H1 (cell line): ENCODE data around the gene RIN2. TPM values are rescaled to one million over a fixed set of nuclear protein-coding genes. Genes with fewer than 3 reads are reported as not detected.

Experiments
- CTCF ChIA-PET: fragments of 300-600 bp; sonication (Branson Sonifier 250); formaldehyde crosslinking; loops from one replicate; lab custom pipeline; 2021; ENCODE audit not compliant: partially characterized antibody; lab: Charles Lee
- POLR2A ChIA-PET: fragments of 300-600 bp; sonication (Branson Sonifier 250); formaldehyde crosslinking; loops from one replicate; lab custom pipeline; 2021; ENCODE audit warnings: inconsistent platforms; ENCODE audit not compliant: partially characterized antibody; lab: Charles Lee
- DNase-seq, 2 experiments: peaks; one replicate each; pipeline versions ENCODE4 v3.0.0 to v3.0.0-alpha.2; 2010 to 2022; ENCODE audit warnings: low spot score in 2 of 2, low read depth in 1 of 2, mixed read lengths in 1 of 2
- FAIRE-seq: peaks from 2 replicates; lab custom pipeline; 2011; peaks lifted over from hg19 to GRCh38; lab: Jason Lieb, UNC
- H2AFZ ChIP-seq: 2 replicates; pipeline ENCODE4 v1.8.1; 2012; ENCODE audit warnings: low read length, inconsistent platforms
- H2AK5ac ChIP-seq: 2 replicates; pipeline ENCODE4 v1.6.1; 2013; ENCODE audit warnings: low read depth, low read length
- H2BK120ac ChIP-seq: replicated peaks from 2 replicates; pipeline ENCODE3; 2013; ENCODE audit warnings: low read depth, low read length, inconsistent platforms
- H2BK12ac ChIP-seq: 2 replicates; pipeline ENCODE4 v1.6.1; 2013; ENCODE audit warnings: low read depth, low read length
- H2BK15ac ChIP-seq: 2 replicates; pipeline ENCODE4 v1.6.1; 2013; ENCODE audit warnings: low read length
- H2BK20ac ChIP-seq: 2 replicates; pipeline ENCODE4 v1.6.1; 2013; ENCODE audit warnings: low read length
- H2BK5ac ChIP-seq: 2 replicates; pipeline ENCODE4 v1.6.1; 2013; ENCODE audit warnings: low read depth, low read length
- H3K14ac ChIP-seq: 2 replicates; pipeline ENCODE4 v1.6.1; 2013; ENCODE audit warnings: inconsistent platforms; ENCODE audit not compliant: insufficient read length
- H3K18ac ChIP-seq: 2 replicates; pipeline ENCODE4 v1.6.1; 2013; ENCODE audit warnings: low read length; ENCODE audit errors: extremely low read depth
- H3K23ac ChIP-seq: 2 replicates; pipeline ENCODE4 v1.6.1; 2013; ENCODE audit warnings: inconsistent platforms; ENCODE audit not compliant: insufficient read length
- H3K23me2 ChIP-seq: 2 replicates; pipeline ENCODE4 v1.6.1; 2013; ENCODE audit warnings: low read depth, low read length
- H3K27ac ChIP-seq: 2 replicates; pipeline ENCODE4 v1.6.1; 2011; ENCODE audit warnings: low read depth, low read length, inconsistent platforms
- H3K27me3 ChIP-seq, 4 experiments: replicated peaks in 1 of 4; 1 replicate in 1 of 4; 2 replicates in 3 of 4; pipeline versions ENCODE4 v1.6.1 to v1.8.1; 2011 to 2013; ENCODE audit warnings: low read length in 3 of 4, mild to moderate bottlenecking in 3 of 4, inconsistent platforms in 2 of 4, mixed read lengths in 2 of 4, moderate library complexity in 1 of 4; ENCODE audit not compliant: control insufficient read depth in 3 of 4, insufficient read depth in 3 of 4; ENCODE audit errors: extremely low read depth in 1 of 4
- H3K36me3 ChIP-seq, 4 experiments: 2 replicates each; pipeline versions ENCODE4 v1.6.1 to v1.8.1; 2011 to 2013; ENCODE audit warnings: mild to moderate bottlenecking in 4 of 4, low read length in 3 of 4, moderate library complexity in 2 of 4, control low read depth in 1 of 4, inconsistent platforms in 1 of 4; ENCODE audit not compliant: insufficient read depth in 4 of 4, control insufficient read depth in 2 of 4
- H3K4ac ChIP-seq: replicated peaks from 2 replicates; pipeline ENCODE3; 2013; ENCODE audit warnings: low read length, low read depth, mixed read lengths, inconsistent platforms; ENCODE audit not compliant: insufficient read length
- H3K4me1 ChIP-seq, 4 experiments: replicated peaks in 1 of 4; 1 replicate in 1 of 4; 2 replicates in 3 of 4; pipeline versions ENCODE4 v1.6.1 to v1.8.1; 2011 to 2013; ENCODE audit warnings: low read length in 3 of 4, inconsistent platforms in 2 of 4, mixed read lengths in 1 of 4; ENCODE audit not compliant: insufficient read depth in 4 of 4, control insufficient read depth in 3 of 4
- H3K4me2 ChIP-seq, 2 experiments: 2 replicates each; pipeline versions ENCODE4 v1.6.1 to v1.8.1; 2011 to 2013; ENCODE audit warnings: low read depth in 2 of 2, low read length in 2 of 2, control low read depth in 1 of 2, inconsistent platforms in 1 of 2, mild to moderate bottlenecking in 1 of 2; ENCODE audit not compliant: insufficient read depth in 1 of 2
- H3K4me3 ChIP-seq, 4 experiments: fragments of 200-600, 300-600 bp in 1 of 4; sonication (generic), shearing (Covaris generic), sonication (Bioruptor Twin) in 1 of 4; 2 replicates each; pipeline versions ENCODE4 v1.5.1 to v1.8.1; 2011 to 2016; ENCODE audit warnings: low read length in 4 of 4, low read depth in 3 of 4, control low read depth in 2 of 4, inconsistent platforms in 2 of 4, mild to moderate bottlenecking in 2 of 4, mixed read lengths in 1 of 4, moderate library complexity in 1 of 4; ENCODE audit not compliant: insufficient read depth in 2 of 4; ENCODE audit errors: extremely low read depth in 1 of 4
- H3K56ac ChIP-seq: replicated peaks from 2 replicates; pipeline ENCODE3; 2013; ENCODE audit warnings: low read depth, mild to moderate bottlenecking, mixed read lengths, low read length, inconsistent platforms; ENCODE audit not compliant: insufficient read length
- H3K79me1 ChIP-seq: 2 replicates; pipeline ENCODE4 v1.6.1; 2013; ENCODE audit warnings: low read depth, low read length, control low read depth
- H3K79me2 ChIP-seq, 2 experiments: 2 replicates each; pipeline versions ENCODE4 v1.6.1 to v1.8.1; 2012 to 2013; ENCODE audit warnings: low read length in 2 of 2, mild to moderate bottlenecking in 2 of 2, inconsistent platforms in 1 of 2; ENCODE audit not compliant: insufficient read depth in 2 of 2, control insufficient read depth in 1 of 2
- H3K9ac ChIP-seq, 4 experiments: replicated peaks in 1 of 4; 1 replicate in 1 of 4; 2 replicates in 3 of 4; pipeline versions ENCODE4 v1.6.1 to v1.8.1; 2011 to 2013; ENCODE audit warnings: low read depth in 3 of 4, low read length in 3 of 4, control low read depth in 2 of 4, mild to moderate bottlenecking in 2 of 4, moderate library complexity in 2 of 4, inconsistent platforms in 1 of 4; ENCODE audit errors: extremely low read depth in 1 of 4
- H3K9me3 ChIP-seq, 2 experiments: 2 replicates each; pipeline versions ENCODE4 v1.6.1 to v1.8.1; 2012 to 2013; ENCODE audit warnings: mild to moderate bottlenecking in 2 of 2, moderate library complexity in 2 of 2, control low read depth in 1 of 2, inconsistent platforms in 1 of 2, low read depth in 1 of 2, low read length in 1 of 2, mixed read lengths in 1 of 2; ENCODE audit not compliant: insufficient read depth in 2 of 2
- H4K20me1 ChIP-seq, 2 experiments: replicated peaks in 1 of 2; 2 replicates each; pipeline versions ENCODE3 to v1.8.1; 2011 to 2013; ENCODE audit warnings: inconsistent platforms in 2 of 2, low read length in 2 of 2, mild to moderate bottlenecking in 1 of 2; ENCODE audit not compliant: insufficient read depth in 2 of 2, control insufficient read depth in 1 of 2
- H4K5ac ChIP-seq: 2 replicates; pipeline ENCODE4 v1.6.1; 2013; ENCODE audit warnings: low read length, low read depth, mixed read lengths, inconsistent platforms; ENCODE audit not compliant: insufficient read length
- H4K8ac ChIP-seq: 2 replicates; pipeline ENCODE4 v1.8.0; 2013; ENCODE audit warnings: mild to moderate bottlenecking, moderate library complexity, low read length, inconsistent platforms; ENCODE audit not compliant: insufficient read depth; ENCODE audit errors: extremely low read depth
- H4K91ac ChIP-seq: replicated peaks from 2 replicates; pipeline ENCODE3; 2013; ENCODE audit warnings: low read length, mixed read lengths, inconsistent platforms; ENCODE audit not compliant: insufficient read length
- KDM4A ChIP-seq: IDR thresholded peaks from one replicate; pipeline ENCODE4 v1.7.1; 2012; ENCODE audit warnings: low read depth, mild to moderate bottlenecking, moderate library complexity, low read length, inconsistent platforms; ENCODE audit not compliant: severe bottlenecking
- NRF1 ChIP-seq: IDR thresholded peaks from 2 replicates; pipeline ENCODE4 v1.6.1; 2011; ENCODE audit warnings: mild to moderate bottlenecking, low read depth, low read length, improper control_type of control experiment
- RAD21 ChIP-seq, 2 experiments: IDR thresholded peaks in 1 of 2; conservative IDR thresholded peaks in 1 of 2; 2 replicates each; pipeline ENCODE4 v1.6.1; 2011; ENCODE audit warnings: low read depth in 2 of 2, low read length in 2 of 2, improper control_type of control experiment in 1 of 2, inconsistent platforms in 1 of 2, mild to moderate bottlenecking in 1 of 2, moderate library complexity in 1 of 2
- RBBP5 ChIP-seq: IDR thresholded peaks from 2 replicates; pipeline ENCODE4 v1.7.1; 2012; ENCODE audit warnings: low read depth, mild to moderate bottlenecking, inconsistent platforms, low read length, moderate library complexity, borderline replicate concordance
- TEAD4 ChIP-seq: IDR thresholded peaks from 2 replicates; pipeline ENCODE4 v1.6.1; 2012; ENCODE audit warnings: low read depth, low read length, inconsistent platforms, mixed read lengths
- WGBS, 2 experiments: shearing (Covaris generic) in 1 of 2; methylation state at CpG; one replicate each; pipeline versions ENCODE4 v1.1.6 to v1.1.7; 2013 to 2015; ENCODE audit warnings: low lambda C conversion rate in 2 of 2, mixed read lengths in 2 of 2, inconsistent platforms in 1 of 2, low coverage in 1 of 2, missing lambda C conversion rate in 1 of 2; ENCODE audit not compliant: insufficient replicate concordance in 2 of 2, insufficient coverage in 1 of 2, insufficient read length in 1 of 2; ENCODE audit errors: extremely low coverage in 1 of 2, missing lambda C conversion rate in 1 of 2; 5-methylcytosine and 5-hydroxymethylcytosine counted together
- polyA plus RNA-seq, 7 experiments: library from polyadenylated mRNA; depleted of rRNA in 3 of 7; stranded (reverse) in 5 of 7; unstranded in 2 of 7; fragments of >200 nt in 5 of 7; fragments of 200-250 nt in 2 of 7; gene quantifications; 1 replicate in 5 of 7; 2 replicates in 1 of 7; 4 replicates in 1 of 7; pipeline versions ENCODE4 v1.2.1 to v1.2.3, GENCODE V29; 2011 to 2013; ENCODE audit warnings: missing spikeins in 2 of 7, mixed read lengths in 2 of 7
- total RNA-seq: library from RNA; stranded (reverse); fragmentation: NEBNext Ultra II Directional; extraction: Animal tissue kit (Norgen Biotek cat#: 25700); gene quantifications from 2 replicates; pipeline ENCODE4 v1.2.1, GENCODE V29; 2021
- TF ChIP-seq, protein P1 (sequence below), 3 experiments: IDR thresholded peaks; 1 replicate in 2 of 3; 2 replicates in 1 of 3; pipeline versions ENCODE4 v1.5.1 to v1.6.1; 2011; ENCODE audit warnings: low read length in 3 of 3, mild to moderate bottlenecking in 3 of 3, inconsistent platforms in 2 of 3, low read depth in 1 of 3, moderate library complexity in 1 of 3; ENCODE audit not compliant: insufficient read depth in 1 of 3; ENCODE audit errors: control extremely low read depth in 1 of 3

The RIN2 gene
- total and polyA plus RNA-seq, 2 of the 8 experiments (the other 6 are each of a cell fraction or from before 2014, with no cell fraction given) = 0.20 to 1.3 TPM

DNA sequence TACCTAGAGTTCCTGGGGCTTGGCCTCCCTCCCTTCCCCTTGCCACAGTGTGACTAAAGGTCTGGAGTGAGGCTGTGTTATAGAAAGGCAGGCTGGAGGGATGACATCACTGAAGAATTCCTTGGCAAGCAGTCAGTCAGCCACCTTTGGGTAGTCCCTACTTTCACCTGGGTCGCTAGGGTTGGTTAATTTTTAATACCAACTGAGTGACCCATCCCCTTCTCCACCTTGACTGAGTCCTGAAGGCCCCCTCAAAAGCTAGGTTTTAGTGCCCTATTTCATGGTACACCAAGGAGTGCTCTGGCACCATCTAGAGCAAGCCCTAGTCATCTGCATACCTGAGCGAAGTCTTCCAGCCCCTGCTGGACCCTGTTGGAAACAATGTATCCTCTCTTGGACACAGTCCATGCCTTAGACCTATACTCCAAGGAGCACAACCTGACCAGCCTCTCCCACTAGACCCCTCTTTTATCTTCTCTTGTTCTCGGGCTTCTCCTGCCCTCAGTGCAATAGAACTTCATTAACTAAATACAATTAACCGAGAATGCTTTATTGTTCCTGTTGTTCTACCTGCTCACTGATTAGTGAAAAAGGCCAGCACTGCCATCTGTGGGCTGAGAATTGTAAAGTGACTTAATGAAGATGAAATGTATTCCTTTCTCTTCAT is 44.6 kb downstream of the RIN2 start:
- no peak for DNase-seq
- no peak overlapping the region for H3K4me2 ChIP-seq
- H2BK5ac ChIP-seq = no peak overlapping the region
- H3K79me1 ChIP-seq = no peaks in the 10 kb centered on the region
- no peak overlapping the region for H2AK5ac ChIP-seq
- no peak overlapping the region for H4K5ac ChIP-seq
- H2BK120ac ChIP-seq = no peak overlapping the region
- H3K4me1 ChIP-seq = no peaks in the 10 kb centered on the region
- no peaks in the 10 kb centered on the region for H4K20me1 ChIP-seq
- no peak overlapping the region for H3K14ac ChIP-seq
- H3K27me3 ChIP-seq = no peaks in the 10 kb centered on the region
- H2BK20ac ChIP-seq = no peak overlapping the region
- H2BK15ac ChIP-seq = no peak overlapping the region
- no peak overlapping the region for H3K23ac ChIP-seq
- H4K8ac ChIP-seq = no peak overlapping the region
- H3K27ac ChIP-seq = no peak overlapping the region
- H3K56ac ChIP-seq = no peak overlapping the region
- no peak overlapping the region for H3K9ac ChIP-seq
- H2AFZ ChIP-seq = 0 out of 2 replicates have a peak overlapping the region, but pooled peaks have one; percentile 23
- no peak for FAIRE-seq
- H2BK12ac ChIP-seq = no peak overlapping the region
- H3K79me2 ChIP-seq = no peaks in the 10 kb centered on the region
- no peak overlapping the region for H3K4ac ChIP-seq
- no peak overlapping the region for H3K18ac ChIP-seq
- H4K91ac ChIP-seq = no peak overlapping the region
- CTCF ChIA-PET = interaction anchor here (0.6 to 2.9 kb wide), 17 partner anchors 9 to 1925 kb away, joined by 3 to 12 read pairs (median 4); partner anchors contain the start of gene RIN2
- no peaks in the 10 kb centered on the region for H3K9me3 ChIP-seq
- H3K36me3 ChIP-seq = no peaks in the 10 kb centered on the region
- POLR2A ChIA-PET = no interaction called here
- H3K23me2 ChIP-seq = no peaks in the 10 kb centered on the region
- WGBS, 2 experiments = 83% methylated on average over 4 of the region's 4 CpGs; no CpG with 5 or more reads in 1 of the 2 experiments
- H3K4me3 ChIP-seq = no peak overlapping the region
- peak; percentile 53 to 71 for TF ChIP-seq RAD21 (IDR thresholded peaks at IDR 0.05 in 1 of 2, conservative IDR thresholded peaks at IDR 0.05 in 1 of 2; ENCODE audit: low read depth in 2 of 2, low read length in 2 of 2)
- 0 out of 2 replicates have a peak, but pooled peaks have one; percentile 25 for TF ChIP-seq TEAD4
- no peak for TF ChIP-seq RBBP5
- no peak for TF ChIP-seq KDM4A
- TF ChIP-seq NRF1 = no peak
- TF ChIP-seq, protein P1, sequence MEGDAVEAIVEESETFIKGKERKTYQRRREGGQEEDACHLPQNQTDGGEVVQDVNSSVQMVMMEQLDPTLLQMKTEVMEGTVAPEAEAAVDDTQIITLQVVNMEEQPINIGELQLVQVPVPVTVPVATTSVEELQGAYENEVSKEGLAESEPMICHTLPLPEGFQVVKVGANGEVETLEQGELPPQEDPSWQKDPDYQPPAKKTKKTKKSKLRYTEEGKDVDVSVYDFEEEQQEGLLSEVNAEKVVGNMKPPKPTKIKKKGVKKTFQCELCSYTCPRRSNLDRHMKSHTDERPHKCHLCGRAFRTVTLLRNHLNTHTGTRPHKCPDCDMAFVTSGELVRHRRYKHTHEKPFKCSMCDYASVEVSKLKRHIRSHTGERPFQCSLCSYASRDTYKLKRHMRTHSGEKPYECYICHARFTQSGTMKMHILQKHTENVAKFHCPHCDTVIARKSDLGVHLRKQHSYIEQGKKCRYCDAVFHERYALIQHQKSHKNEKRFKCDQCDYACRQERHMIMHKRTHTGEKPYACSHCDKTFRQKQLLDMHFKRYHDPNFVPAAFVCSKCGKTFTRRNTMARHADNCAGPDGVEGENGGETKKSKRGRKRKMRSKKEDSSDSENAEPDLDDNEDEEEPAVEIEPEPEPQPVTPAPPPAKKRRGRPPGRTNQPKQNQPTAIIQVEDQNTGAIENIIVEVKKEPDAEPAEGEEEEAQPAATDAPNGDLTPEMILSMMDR (IDR thresholded peaks at IDR 0.05; ENCODE audit: control extremely low read depth in 1 of 3, insufficient read depth in 1 of 3, low read depth in 1 of 3, low read length in 3 of 3) = peak; percentile 40 to 95 (median 61)
